ENCODE data around the gene NAB1.
"Not testable (repeated sequence)": the region's sequence is repeated elsewhere in the genome, so short reads cannot be mapped to it uniquely, and the experiment has no call there.

The NAB1 gene, protein sequence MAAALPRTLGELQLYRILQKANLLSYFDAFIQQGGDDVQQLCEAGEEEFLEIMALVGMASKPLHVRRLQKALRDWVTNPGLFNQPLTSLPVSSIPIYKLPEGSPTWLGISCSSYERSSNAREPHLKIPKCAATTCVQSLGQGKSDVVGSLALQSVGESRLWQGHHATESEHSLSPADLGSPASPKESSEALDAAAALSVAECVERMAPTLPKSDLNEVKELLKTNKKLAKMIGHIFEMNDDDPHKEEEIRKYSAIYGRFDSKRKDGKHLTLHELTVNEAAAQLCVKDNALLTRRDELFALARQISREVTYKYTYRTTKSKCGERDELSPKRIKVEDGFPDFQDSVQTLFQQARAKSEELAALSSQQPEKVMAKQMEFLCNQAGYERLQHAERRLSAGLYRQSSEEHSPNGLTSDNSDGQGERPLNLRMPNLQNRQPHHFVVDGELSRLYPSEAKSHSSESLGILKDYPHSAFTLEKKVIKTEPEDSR

DNA sequence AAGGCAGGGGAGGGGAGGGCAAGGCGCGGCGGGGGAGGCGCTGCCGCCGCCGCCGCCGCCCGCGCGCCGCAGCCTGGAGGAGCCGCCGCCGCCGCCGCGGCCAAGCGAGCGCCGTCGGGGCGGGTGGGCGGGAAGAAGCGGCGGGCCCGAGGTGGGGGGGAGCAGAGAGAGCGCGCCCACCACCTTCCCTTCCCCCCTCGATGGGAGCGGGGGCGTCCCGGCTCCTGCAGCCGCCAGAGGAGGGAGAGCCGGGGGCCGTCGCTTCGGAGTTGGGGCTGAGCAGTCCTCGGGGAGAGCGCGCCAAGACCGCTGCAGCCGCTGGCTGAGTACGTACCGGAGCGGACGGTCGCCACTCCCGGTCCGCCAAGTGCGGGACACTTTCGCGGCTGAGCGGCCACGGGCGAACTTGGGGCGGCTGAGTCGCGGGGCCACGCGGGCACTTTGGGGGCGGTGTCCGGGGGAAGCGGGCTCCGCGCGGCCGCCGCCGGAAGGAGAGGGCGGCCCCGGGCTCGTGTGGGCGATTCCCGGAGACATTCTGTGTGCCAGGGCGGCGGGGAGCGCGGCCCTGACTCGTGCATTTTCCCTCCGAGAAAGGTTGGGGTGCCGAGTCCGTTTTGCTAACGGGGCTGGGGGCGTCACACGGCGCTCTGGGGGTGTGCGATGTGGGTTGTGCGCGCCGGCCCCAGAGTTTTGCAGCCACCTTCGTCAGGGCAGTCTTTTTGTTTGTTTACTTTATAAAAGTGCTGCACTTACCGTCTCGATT is at the start of gene NAB1:
Gene NAB1 (plus strand): TSS at position 49 of the 763 bp plus-strand sequence. CDS start 10,094 bp downstream, outside the sequence.
- DNase-seq (ENCODE audit: low read depth, low spot score): no peak

DNA sequence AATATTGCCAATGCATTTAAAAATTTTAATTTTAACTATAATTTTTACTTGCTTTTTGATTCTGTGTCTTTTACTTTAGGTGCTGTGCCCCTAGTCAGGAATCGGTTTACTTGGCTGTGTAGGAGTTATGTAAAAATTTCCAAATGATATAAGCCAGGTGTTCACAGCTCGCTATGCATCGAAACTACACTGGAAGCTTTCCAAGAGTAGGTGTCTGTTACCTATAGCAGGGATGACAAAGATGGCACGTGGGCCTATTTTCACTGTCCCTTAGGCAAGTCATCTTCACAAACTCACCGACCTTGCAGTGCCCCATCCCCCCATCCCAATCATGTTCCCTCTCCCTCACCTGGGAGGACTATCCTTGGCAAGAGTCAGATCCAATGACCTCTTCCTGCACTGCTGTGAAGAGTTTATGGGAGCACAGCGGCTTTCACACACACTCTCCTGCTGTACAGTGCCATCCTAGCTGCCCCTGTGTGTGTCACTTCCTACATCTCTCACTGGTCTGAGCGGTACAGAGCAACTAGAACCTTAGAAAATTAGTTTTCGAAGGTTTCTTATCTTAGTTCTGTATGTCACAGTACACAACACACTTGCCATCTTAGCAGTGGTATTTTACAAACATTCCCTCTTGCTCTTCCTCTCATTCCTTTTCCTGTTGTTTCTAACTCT is 49.2 kb upstream of the NAB1 start:
- DNase-seq (ENCODE audit: low read depth, low spot score): no peak
- H3K27ac ChIP-seq: peak overlapping the region; percentile 14

More for the DNA sequence above, at the start of gene NAB1:
- H3K27ac ChIP-seq: peak within 1 kb of the TSS; percentile 84

DNA sequence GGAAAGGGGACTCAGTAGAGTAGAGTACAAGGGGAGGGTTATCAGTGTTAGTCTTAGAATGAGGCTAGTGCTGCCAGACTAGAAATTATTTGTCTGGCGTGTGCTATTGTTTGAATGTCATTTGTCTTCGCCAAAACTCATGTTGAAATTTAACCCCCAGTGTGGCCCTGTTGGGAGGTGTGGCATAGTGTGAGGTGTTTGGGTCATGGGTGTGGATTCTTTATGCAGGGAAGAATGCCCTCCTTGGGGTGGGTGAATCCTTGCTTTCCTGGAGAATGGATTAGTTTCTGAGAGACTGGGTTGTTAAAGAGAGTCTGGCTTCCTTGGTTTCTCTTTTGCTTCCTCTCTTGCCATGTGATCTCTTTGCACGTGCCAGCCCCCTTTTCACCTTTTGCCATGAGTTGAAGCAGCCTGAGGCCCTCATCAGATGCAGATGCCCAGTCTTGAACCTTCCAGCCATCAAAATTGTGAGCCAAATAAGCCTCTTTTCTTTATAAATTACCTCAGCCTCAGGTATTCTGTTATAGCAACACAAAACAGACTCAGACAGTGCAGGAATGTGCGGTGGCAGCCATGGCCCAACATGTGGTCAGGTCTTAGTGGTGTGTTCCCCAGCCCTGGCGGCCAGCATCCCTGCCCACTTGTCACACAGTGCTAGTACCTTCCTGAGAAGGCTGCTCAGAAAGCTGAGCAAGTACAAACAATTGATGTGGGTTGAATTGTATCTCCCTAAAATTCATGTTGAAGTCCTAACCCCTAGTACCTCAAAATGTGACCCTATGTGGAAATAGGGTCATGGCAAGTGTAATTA is 48.4 kb upstream of the NAB1 start:
- no peak for DNase-seq (ENCODE audit: low read depth, low spot score)
- no peak overlapping the region for H3K27ac ChIP-seq

DNA sequence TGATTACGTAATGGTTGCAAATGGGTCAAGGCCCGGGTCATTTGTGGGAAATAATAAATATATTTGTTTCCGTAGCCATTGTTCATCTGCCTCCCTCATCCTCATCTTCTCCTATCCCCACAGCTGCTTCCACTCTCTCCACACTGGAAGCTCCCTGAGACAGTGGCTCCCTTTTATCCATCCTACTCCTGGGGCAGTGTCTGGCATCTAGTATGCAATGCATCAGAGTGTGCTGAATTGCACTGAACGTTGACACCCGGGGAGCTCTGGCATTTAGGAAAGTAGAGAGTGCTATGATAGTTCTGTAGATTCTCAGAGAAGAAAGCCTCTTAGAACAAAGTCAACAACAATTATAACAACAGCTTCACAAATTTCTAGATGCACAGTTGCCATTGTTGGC is 45.5 kb upstream of the NAB1 start:
- no peak overlapping the region for H3K27ac ChIP-seq
- no peak for DNase-seq (ENCODE audit: low read depth, low spot score)

DNA sequence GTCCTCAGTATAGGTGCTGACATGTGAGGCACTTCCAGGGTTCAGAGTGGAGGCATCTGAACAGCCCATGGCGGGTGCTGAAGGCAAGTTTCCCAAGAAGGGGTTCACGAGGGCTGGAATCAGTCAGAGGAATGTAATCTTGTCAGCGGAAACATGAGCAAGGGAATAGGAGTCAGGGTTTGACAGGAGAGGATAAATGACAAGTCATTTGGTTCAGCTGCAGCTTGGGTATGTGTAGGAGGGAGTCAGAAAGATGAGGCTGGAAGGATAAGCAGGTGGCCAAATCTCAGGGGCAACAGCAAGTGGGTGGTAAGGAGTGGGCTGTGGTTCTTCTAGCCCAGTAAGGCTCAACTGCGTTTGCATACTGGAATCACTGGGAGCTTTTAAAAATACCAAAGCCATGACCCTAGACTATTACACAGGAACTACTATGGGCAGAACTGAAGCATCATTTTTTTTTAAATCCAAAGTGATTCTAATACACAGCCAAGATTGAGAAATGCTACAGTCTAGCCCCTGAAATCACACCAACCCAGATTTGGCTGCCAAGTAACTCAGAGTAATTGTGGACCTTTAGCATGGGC is 41.8 kb upstream of the NAB1 start:
- DNase-seq (ENCODE audit: low read depth, low spot score): no peak
- H3K27ac ChIP-seq: peak overlapping the region; percentile 97

DNA sequence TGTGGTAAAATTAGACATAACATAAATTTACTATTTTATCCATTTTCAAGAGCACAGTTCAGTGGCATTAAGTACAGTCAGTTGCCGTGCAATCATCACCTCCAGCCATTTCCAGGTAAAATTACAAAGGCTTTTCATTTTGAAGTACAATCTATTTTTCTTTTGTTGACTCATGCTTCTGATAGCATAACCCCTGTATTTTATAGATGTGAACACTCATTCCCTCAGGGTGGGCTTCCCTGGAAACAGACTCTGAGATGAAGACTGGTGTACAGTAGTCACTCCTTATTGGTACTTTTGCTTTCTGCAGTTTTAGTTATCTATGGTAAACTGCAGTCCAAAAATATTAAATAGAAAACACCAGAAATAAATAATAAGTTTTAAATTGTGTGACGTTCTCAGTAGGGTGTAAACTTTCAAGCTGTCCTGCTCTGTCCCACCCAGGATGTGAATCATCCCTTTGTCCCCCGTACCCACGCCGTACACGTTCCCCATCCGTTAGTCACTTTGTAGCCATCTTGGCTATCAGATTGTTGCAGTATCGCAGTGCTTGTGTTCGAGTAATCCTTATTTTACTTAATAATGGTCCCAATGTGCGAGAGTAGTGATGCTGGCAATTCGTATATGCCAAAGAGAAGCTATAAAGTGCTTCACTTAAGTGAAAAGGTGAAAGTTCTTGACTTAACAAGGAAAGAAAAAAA is 41.1 kb upstream of the NAB1 start:
- peak; percentile 29 for DNase-seq (ENCODE audit: low read depth, low spot score)
- H3K27ac ChIP-seq: peak overlapping the region; percentile 97

DNA sequence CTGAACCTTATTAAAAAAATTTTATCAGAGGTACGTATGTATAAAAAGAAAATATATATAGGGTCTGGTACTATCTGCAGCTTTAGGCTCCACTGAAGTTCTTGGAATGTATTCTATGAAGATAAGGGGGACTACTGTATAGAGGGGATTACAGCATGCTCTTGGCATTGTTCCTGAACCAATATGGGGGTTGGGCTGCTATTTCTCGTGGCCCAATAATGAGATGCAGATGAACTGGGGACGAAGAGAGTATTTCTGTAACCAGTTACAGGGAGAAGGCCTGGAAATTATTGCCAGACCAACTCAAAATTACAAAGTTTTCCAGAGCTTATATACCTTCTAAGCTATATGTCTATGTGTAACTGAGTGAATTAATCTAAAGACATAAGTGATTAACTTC is 40.0 kb upstream of the NAB1 start:
- peak overlapping the region; percentile 97 for H3K27ac ChIP-seq
- not testable (repeated sequence) for DNase-seq (ENCODE audit: low read depth, low spot score)

DNA sequence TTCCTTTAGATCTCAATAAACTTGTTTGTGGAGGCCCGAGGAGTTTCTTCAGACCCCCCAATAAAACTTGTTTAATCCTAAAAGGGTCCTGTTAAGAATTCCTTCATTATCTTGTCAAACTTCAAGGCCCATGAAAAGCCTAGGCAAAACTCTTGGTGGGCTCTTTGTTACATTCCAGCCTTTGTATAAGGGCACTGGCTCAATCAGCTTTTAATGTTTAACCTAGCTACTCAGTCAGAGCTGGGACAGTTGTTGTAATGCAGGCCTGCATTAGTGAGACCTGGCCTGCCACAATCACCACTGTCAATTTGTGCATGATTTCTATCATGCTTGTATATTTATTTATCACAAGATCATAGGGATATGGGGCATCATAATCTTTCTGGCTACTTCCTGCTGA is 39.5 kb upstream of the NAB1 start:
- DNase-seq (ENCODE audit: low read depth, low spot score): not testable (repeated sequence)
- peak overlapping the region; percentile 97 for H3K27ac ChIP-seq

DNA sequence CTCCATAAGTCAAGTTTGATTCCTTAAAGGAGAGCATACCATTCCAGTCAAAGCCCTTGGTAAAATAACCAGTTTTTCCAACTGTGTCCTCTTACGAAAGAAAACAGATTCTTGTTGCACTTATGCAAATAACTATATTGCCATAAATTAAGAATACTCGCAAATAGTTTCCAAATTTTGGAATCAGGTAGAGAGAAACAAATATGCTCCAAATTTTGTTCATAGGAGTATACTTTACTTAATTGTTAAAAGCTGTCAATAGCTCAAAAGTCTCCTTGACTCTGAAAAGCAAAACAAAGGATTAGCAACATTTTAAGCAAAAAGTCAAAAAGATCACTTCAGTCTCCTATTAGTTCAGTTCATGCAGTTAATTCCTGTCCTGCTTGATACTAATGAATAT is 38.4 kb upstream of the NAB1 start:
- not testable (repeated sequence) for DNase-seq (ENCODE audit: low read depth, low spot score)
- peak overlapping the region; percentile 2 for H3K27ac ChIP-seq

DNA sequence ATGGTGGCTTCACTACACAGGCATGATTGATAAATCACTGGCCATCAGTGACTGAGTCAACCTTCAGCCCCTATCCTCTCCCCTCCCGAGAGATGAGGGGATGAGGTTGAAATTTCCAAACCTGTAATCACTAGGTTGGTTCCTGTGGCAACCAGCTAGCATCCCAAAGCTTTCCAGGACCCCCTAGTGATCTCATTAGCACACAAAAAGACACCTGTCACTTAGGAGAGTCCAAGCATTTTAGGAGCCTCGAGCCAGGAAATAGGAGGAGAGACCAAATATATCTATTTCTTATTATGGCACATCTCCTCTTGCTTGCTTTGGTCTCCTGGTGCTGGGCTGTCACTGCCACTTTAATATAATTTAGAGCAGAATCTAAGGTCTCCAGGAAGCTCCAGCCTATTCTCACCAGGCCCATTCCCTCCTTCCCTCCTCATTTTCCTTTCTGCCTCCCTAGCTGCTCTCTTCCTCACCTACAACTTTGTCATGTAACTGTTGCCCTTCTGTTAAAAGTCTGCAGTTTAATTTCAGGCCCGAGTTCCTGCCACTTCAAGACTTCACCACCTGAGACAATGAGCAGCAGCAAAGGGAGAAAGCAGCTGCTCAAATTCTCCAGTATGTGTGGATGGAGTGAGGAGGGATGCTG is 33.2 kb upstream of the NAB1 start:
- no peak overlapping the region for H3K27ac ChIP-seq

DNA sequence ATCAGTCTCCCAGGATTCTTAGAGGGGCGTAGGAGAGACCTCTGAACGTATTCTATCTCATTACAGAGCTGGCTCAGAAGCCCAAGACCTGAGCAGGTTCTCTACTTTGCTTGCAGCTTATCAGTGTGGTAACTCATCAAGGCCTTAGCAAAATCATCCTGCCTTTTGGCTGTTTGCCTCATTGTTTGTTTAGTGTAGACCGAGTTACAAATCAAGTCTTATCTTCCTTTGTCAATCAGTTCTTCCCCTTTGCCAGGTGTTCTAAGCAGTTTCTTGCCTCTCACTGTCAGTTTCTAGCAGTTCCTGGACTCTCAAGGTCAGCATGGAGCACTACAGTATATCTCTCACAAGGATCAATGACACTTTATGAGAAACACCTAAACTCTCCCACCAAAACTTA is 30.9 kb upstream of the NAB1 start:
- no peak overlapping the region for H3K27ac ChIP-seq
- no peak for DNase-seq (ENCODE audit: low read depth, low spot score)

More for the DNA sequence above, 33.2 kb upstream of the NAB1 start:
- DNase-seq (ENCODE audit: low read depth, low spot score): no peak

DNA sequence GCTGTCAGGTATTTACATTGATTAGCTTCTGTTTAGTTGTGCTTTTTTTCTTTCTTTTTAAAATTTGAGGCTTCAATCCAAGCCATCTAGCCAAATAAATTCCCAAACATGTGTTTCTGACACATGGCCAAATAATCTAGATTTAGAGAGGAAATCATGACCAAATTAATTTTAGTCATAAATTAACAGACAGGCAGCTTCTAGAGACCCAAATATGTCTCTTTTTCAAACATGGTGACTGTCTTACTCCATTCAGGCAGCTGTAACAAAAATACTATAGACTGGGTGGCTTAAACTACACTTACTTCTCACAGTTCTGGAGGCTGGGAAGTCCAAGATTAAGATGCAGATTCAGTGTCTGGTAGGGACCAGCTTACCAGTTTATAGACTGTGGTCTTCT is 23.2 kb upstream of the NAB1 start:
- no peak overlapping the region for H3K27ac ChIP-seq
- no peak for DNase-seq (ENCODE audit: low read depth, low spot score)

DNA sequence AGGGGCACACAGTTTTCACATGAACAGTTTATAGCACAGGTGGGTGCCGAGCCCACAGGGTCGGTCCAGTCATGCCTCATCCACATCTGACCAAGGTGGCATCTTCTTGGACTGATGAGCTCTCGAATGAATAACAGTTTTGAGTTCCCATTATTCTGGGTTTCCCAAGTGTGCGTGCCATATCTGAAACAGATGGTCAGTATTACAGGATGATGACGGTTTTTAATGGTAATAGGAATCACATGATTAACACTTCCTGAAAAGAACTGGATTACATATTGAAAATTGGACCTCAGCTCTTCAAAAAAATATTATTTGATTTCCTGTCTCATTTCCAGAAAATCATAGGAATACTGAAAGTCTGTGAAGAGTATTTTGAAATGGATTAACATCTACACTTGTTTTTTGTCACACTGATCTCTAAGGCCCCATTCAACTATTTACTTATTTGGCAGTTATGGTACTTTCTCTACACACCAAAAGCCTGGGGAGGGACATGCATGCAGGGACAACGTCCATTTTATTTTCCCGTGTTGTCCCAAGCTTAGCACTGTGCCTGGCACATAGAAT is 22.2 kb upstream of the NAB1 start:
- DNase-seq (ENCODE audit: low read depth, low spot score): no peak
- H3K27ac ChIP-seq: no peak overlapping the region

DNA sequence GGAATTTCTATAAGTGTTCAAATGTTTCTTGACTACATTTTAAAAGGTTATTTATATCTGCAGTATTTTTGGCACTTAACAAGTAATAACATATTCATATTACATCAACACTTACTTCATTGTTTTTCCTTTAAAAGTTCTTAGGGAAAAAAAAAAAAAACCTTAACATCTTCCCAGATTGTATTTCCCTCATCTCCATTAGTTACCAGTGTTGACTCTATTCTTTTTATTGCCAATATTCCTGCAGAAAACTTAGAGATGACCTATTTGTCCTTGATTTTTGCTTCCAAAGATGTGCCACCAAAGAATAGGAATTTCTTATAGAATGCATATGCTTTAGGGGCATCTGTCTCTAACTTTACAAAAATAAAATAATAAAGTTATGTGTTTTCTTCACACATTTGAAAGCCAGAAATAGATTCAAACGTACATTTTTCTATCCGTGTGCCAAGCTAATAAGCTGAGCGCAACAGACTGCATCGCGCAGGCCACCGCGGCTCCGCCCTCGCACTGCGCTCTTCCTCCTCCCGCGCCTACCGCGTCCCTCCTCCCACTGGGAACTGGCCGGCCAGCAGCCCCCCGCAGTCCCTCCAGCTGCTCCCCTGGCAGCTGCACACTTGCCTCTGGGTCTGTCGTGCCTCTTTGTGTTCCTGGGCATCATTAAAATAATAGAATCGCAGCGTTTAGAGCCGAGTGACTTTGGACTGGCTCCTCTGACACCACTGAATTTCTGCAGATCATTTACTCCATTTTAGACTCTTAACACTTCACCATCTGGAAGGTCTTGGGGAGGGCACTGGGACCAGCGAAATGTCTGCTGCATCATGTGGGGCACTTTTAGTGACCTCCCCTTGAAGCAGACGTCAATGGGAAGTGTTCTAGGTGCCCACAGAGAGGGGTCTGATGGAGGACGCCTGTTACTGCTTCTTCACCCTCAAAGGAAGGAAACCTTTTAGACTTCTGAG is 21.2 kb upstream of the NAB1 start:
- no peak for DNase-seq (ENCODE audit: low read depth, low spot score)
- H3K27ac ChIP-seq: no peak overlapping the region

DNA sequence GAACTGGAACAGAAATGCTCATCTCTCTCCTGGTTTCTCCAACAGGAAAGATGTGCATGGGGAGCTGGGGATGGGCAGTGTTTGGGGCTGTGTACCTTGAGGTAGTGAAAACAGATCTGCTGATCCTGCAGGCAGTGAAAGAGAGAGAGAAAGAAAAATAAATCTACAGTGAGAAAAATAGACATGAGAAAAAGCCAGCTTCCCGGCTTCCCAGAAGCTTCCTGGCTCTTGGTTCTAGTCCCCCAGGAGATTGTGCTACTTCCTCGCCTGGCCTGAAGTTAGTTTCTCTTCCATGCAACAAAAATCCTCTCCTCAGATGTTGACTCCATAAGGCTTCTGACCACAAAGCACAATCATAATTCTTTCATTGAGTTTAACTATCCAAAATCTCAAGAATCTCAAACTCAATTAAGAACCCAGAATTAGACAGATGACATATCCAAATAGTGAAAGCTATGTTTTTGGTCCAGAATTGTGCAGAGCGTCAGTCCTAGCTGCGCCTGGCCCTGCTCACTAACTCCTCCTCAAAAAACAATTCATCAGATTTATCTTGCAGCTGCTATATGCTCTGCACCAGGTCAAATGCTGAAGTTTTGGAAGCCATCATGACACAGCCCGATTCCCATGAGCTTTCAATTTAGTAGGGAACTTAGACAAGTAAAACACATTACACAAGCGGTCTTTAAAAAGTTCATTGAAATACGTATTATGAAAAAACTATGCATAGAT is 20.1 kb upstream of the NAB1 start:
- no peak for DNase-seq (ENCODE audit: low read depth, low spot score)
- H3K27ac ChIP-seq: no peak overlapping the region

DNA sequence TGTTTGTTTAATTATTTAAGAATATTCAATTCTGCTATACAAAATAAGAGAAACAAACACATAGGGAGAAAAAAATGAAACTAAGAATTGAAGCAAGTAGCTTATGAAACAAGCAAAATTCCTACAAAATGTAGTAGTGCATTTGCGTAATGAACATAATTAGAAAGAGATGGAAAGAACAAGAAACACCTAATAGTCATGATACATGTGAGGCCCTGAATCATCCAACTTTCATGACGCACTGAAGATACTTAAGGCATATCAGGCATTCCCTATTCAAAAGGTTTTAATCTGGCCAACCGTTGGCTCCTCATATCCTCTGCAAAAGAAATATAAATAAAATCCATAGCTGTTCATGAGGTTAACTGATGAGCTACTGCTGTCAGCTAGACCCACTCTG is 14.5 kb upstream of the NAB1 start:
- no peak for DNase-seq (ENCODE audit: low read depth, low spot score)
- no peak overlapping the region for H3K27ac ChIP-seq

Data from epithelial cell of prostate (primary cell).